ENCODE results near the gene RCBTB2.

RCBTB2 gene

DNA sequence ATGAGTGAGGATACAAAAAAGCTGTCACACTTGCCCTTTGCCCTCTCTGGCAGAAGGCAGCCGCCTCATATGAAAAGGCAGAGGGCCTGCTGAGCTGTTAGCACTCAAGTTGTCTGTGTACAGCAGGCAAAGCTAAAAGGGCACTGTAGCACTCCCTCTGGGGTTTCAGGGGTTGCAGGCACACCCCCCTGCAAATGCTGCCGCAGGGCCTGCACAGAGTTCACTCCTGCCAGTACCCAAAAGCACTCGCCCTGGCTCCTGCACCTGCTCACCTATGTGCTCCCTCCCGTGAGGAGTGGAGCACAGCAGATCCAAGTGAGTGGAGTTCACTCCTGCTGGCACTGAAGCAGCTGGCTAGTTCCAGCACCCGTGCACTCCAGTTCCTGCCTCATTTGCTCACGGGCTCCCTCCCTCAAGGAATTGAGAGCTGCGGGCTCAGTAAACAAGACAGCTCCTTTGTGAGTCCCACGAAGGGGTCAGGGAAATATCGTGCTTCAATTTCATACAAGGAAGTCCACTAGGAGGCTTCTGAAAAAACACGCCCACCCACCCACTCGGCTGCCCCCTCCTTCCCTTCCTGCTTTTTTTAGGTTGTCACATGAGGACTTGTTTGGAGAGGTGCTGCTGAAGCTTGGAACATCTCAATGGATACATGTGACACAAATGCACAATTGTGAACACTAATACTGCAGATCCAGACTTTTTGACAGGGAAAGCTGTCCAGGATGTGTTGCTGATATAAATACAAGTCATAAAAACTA is 9.9 kb upstream of the RCBTB2 start:
- TF ChIP-seq CTCF (IDR thresholded peaks at IDR 0.05; ENCODE audit: borderline replicate concordance, control extremely low read depth, extremely low read depth, insufficient read depth, missing control alignments) = no peak
- DNase-seq (ENCODE audit: low spot score) = no peak
- in situ Hi-C loops (cut with MboI; ENCODE audit: low sequenced_read_pairs, unreplicated experiment) = no loop called here

DNA sequence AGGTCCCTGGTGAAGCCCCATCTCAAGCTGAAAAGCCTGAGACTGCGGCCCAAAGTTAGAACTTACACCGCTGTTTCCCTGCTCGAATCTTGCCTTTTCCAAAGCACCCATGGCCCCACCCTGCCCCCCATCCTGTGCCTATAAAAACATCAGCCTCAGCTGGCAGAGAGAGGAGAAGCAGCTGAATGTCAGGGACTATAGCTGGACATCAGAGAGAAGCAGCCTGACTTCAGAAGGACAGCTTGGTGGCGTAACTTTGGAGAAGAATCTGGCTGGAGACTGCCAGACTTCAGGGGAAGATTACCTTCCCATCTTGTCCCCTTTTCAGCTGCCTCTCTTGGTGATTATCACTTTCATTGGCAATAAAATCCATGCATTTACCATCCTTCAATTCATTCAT is 9.3 kb upstream of the RCBTB2 start:
- DNase-seq (ENCODE audit: low spot score) = no peak
- TF ChIP-seq CTCF (IDR thresholded peaks at IDR 0.05; ENCODE audit: borderline replicate concordance, control extremely low read depth, extremely low read depth, insufficient read depth, missing control alignments) = no peak

DNA sequence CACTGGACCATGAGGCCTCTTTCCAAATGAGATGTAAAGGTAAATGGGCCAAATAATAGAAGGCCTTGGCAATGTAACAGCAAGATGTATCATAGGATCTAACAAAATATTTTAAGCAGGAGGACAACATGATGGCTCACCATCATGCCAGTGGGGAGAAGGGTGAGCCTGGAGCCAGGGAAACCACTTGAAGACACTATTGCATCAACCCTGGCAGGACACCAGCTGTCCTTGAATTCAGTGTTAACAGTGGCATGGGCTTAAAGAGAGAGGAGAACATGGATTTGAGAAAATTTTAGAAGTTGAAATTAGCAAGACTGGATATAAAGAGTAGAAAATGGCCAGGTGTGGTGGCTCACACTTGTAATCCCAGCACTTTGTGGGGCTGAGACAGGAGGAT is 6.7 kb upstream of the RCBTB2 start:
- no peak for TF ChIP-seq CTCF (IDR thresholded peaks at IDR 0.05; ENCODE audit: borderline replicate concordance, control extremely low read depth, extremely low read depth, insufficient read depth, missing control alignments)
- in situ Hi-C loops (cut with MboI; ENCODE audit: low sequenced_read_pairs, unreplicated experiment) = no loop called here

More for the DNA sequence above, 9.3 kb upstream of the RCBTB2 start:
- in situ Hi-C loops (cut with MboI; ENCODE audit: low sequenced_read_pairs, unreplicated experiment) = no loop called here

DNA sequence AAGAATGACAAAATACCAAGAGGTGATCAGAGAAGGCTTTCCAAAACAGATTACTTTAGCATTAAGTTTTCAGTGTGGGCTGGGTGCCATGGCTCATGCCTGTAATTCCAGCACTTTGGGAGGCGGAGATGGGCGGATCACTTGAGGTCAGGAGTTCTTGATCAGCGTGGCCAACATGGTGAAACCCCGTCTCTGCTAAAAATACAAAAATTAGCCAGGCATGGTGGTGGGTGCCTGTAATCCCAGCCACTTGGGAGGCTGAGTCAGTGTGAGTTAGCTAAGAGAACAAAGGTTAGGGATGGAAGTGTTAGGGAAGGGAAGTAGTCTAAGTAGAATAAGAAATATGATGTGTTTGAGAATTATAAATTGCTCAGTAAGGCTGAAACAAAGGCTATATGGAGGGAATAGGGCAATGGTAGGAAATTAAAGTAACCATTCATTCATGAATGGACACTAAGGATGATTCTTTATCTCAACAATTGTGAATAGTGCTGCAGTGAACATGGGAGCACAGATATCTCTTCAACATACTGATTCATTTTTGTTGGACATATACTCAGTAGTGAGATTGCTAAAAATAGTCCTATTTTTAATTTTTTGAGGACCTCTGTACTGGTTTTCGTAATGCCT is 3.9 kb upstream of the RCBTB2 start:
- in situ Hi-C loops (cut with MboI; ENCODE audit: low sequenced_read_pairs, unreplicated experiment) = no loop called here
- TF ChIP-seq CTCF (IDR thresholded peaks at IDR 0.05; ENCODE audit: borderline replicate concordance, control extremely low read depth, extremely low read depth, insufficient read depth, missing control alignments) = no peak
- DNase-seq (ENCODE audit: low spot score) = no peak

More for the DNA sequence above, 6.7 kb upstream of the RCBTB2 start:
- DNase-seq (ENCODE audit: low spot score) = no peak

GRCh38 chr13:48535766-48536165 is 2.9 kb upstream of the RCBTB2 start:
- in situ Hi-C loops (cut with MboI; ENCODE audit: low sequenced_read_pairs, unreplicated experiment) = no loop called here
- no peak for DNase-seq (ENCODE audit: low spot score)
- no peak for TF ChIP-seq CTCF (IDR thresholded peaks at IDR 0.05; ENCODE audit: borderline replicate concordance, control extremely low read depth, extremely low read depth, insufficient read depth, missing control alignments)

DNA sequence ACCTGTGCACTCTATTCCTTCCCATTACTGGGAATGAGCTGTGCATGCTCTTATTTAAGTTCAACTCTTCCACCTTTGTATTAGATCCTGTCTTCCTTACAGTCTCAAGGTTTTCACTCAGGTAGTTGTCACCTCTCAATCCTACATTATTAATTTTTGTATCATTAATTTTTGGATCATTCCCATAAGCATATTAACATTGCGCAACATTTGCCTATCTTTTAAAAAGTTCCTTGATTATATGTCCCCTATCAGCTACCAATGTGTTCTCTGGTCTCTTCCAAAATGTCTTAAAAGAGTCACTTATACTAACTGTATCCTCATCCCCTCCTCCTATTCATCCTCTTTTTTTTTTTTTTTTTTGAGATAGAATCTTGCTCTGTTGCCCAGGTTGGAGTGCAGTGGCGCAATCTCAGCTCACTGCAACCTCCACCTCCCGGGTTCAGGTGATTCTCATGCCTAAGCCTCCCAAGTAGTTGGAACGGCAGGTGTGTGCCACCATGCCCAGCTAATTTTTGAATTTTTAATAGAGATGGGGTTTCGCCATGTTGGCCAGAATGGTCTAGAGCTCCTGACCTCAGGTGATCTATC is 2.1 kb upstream of the RCBTB2 start:
- DNase-seq (ENCODE audit: low spot score) = no peak
- TF ChIP-seq CTCF (IDR thresholded peaks at IDR 0.05; ENCODE audit: borderline replicate concordance, control extremely low read depth, extremely low read depth, insufficient read depth, missing control alignments) = no peak
- in situ Hi-C loops (cut with MboI; ENCODE audit: low sequenced_read_pairs, unreplicated experiment) = no loop called here

Measured in GM13976 (cell line).